ENCODE measurements around the gene CYFIP2. TPM values are rescaled to one million over a fixed set of nuclear protein-coding genes. Genes with fewer than 3 reads are reported as not detected.

The CYFIP2 gene
- total RNA-seq, 2 donors from 2014 or later, result 29.3 to 33.4 TPM

- DNase-seq, result no peak
- WGBS, 2 experiments (ENCODE audit: insufficient coverage in 1 of 2, insufficient read length in 1 of 2), result 84 to 90% methylated on average over 4 to 6 of the region's 6 CpGs
- no peaks in the 10 kb centered on the region for H3K36me3 ChIP-seq (ENCODE audit: control insufficient read depth, insufficient read depth, low read length)
- no peak overlapping the region for H3K27ac Mint-ChIP-seq
- no peak overlapping the region for H3K4me3 ChIP-seq (ENCODE audit: low read length)
- no peak overlapping the region for H3K4me3 Mint-ChIP-seq
- H3K27me3 Mint-ChIP-seq (ENCODE audit: insufficient read depth), result no peaks in the 10 kb centered on the region
- no peaks in the 10 kb centered on the region for H3K9me3 ChIP-seq (ENCODE audit: control insufficient read depth, low read length)
- H3K9ac ChIP-seq (ENCODE audit: extremely low read depth, low read length, poor library complexity, severe bottlenecking), result no peak overlapping the region
- H3K4me1 Mint-ChIP-seq, result no peaks in the 10 kb centered on the region
- H3K27ac ChIP-seq (ENCODE audit: low read depth, low read length), result no peak overlapping the region
- no peaks in the 10 kb centered on the region for H3K27me3 ChIP-seq (ENCODE audit: control insufficient read depth, insufficient read depth, low read length, poor library complexity, severe bottlenecking)
- H3K36me3 Mint-ChIP-seq (ENCODE audit: low read depth), result no peaks in the 10 kb centered on the region
- H3K4me1 ChIP-seq (ENCODE audit: control insufficient read depth, insufficient read depth, low read length), result no peaks in the 10 kb centered on the region
- H3K9me3 Mint-ChIP-seq, result no peaks in the 10 kb centered on the region
- TF ChIP-seq, protein P1, sequence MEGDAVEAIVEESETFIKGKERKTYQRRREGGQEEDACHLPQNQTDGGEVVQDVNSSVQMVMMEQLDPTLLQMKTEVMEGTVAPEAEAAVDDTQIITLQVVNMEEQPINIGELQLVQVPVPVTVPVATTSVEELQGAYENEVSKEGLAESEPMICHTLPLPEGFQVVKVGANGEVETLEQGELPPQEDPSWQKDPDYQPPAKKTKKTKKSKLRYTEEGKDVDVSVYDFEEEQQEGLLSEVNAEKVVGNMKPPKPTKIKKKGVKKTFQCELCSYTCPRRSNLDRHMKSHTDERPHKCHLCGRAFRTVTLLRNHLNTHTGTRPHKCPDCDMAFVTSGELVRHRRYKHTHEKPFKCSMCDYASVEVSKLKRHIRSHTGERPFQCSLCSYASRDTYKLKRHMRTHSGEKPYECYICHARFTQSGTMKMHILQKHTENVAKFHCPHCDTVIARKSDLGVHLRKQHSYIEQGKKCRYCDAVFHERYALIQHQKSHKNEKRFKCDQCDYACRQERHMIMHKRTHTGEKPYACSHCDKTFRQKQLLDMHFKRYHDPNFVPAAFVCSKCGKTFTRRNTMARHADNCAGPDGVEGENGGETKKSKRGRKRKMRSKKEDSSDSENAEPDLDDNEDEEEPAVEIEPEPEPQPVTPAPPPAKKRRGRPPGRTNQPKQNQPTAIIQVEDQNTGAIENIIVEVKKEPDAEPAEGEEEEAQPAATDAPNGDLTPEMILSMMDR (conservative IDR thresholded peaks at IDR 0.05), result no peak
Measured at GRCh38 chr5:157225469-157226422, 40.2 kb upstream of the CYFIP2 start.

DNA sequence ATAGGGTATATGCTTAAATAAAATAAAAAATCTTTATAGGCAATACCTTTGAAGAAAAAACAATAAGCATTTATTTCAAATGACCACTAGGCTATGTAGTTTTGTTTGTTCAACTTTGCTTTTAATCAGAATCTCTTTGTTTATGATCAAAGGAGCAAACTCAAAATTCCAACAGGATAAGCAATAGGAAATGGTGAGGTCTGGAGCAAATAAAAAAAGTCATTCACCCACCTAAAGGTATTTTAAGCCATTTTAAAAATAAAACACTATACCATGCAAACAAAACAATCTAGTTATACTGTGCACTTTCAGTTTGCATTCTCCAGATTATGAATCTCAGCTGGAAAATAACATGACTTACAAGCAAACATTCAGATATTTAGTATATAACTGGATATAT lies 35.3 kb upstream of the CYFIP2 start:
- DNase-seq, result no peak
- Mint-ChIP-seq H3K36me3 (ENCODE audit: low read depth) (no peaks in the 10 kb centered on the region), H3K9me3 (no peaks in the 10 kb centered on the region), H3K27me3 (ENCODE audit: insufficient read depth) (no peaks in the 10 kb centered on the region), H3K4me3 (no peak overlapping the region), H3K27ac (no peak overlapping the region), H3K4me1 (no peaks in the 10 kb centered on the region)
- H3K9me3 ChIP-seq (ENCODE audit: control insufficient read depth, low read length), result no peaks in the 10 kb centered on the region
- no peaks in the 10 kb centered on the region for H3K27me3 ChIP-seq (ENCODE audit: control insufficient read depth, insufficient read depth, low read length, poor library complexity, severe bottlenecking)
- no peak overlapping the region for H3K9ac ChIP-seq (ENCODE audit: extremely low read depth, low read length, poor library complexity, severe bottlenecking)
- no peak overlapping the region for H3K27ac ChIP-seq (ENCODE audit: low read depth, low read length)
- H3K4me3 ChIP-seq (ENCODE audit: low read length), result no peak overlapping the region
- TF ChIP-seq, protein P1 (conservative IDR thresholded peaks at IDR 0.05), result no peak
- no peaks in the 10 kb centered on the region for H3K4me1 ChIP-seq (ENCODE audit: control insufficient read depth, insufficient read depth, low read length)
- no peaks in the 10 kb centered on the region for H3K36me3 ChIP-seq (ENCODE audit: control insufficient read depth, insufficient read depth, low read length)

DNA sequence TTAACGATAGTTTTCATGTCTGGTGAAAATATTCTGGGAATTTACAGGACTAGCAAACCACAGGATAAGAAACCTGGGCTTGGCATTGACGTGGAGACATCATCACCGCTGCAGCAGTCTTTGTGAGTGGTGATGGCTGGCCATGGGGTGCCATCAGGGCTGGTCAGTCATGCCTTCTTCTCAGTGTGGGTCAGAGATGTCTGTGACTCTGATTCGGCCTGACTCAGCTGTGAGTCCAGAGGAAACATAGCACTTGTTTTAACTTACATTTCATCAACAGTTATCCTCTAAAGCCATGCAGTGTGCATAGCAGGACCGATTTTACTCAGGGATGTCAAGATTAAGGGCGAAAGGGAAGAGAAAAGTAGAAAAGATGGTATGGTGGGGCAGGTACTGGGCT lies 33.2 kb upstream of the CYFIP2 start:
- TF ChIP-seq, protein P1 (conservative IDR thresholded peaks at IDR 0.05), result no peak
- H3K9me3 ChIP-seq (ENCODE audit: control insufficient read depth, low read length), result no peaks in the 10 kb centered on the region
- no peaks in the 10 kb centered on the region for H3K27me3 ChIP-seq (ENCODE audit: control insufficient read depth, insufficient read depth, low read length, poor library complexity, severe bottlenecking)
- WGBS, 2 experiments (ENCODE audit: insufficient coverage in 1 of 2, insufficient read length in 1 of 2), result 90 to 91% methylated on average over 3 to 6 of the region's 6 CpGs
- no peaks in the 10 kb centered on the region for H3K4me1 Mint-ChIP-seq
- peaks cover 2% of the 10 kb centered on the region for H3K27me3 Mint-ChIP-seq (ENCODE audit: insufficient read depth)
- H3K36me3 ChIP-seq (ENCODE audit: control insufficient read depth, insufficient read depth, low read length), result no peaks in the 10 kb centered on the region
- H3K9ac ChIP-seq (ENCODE audit: extremely low read depth, low read length, poor library complexity, severe bottlenecking), result no peak overlapping the region
- H3K4me1 ChIP-seq (ENCODE audit: control insufficient read depth, insufficient read depth, low read length), result no peaks in the 10 kb centered on the region
- H3K4me3 Mint-ChIP-seq, result no peak overlapping the region
- no peak for DNase-seq
- no peaks in the 10 kb centered on the region for H3K9me3 Mint-ChIP-seq
- no peak overlapping the region for H3K27ac ChIP-seq (ENCODE audit: low read depth, low read length)
- H3K27ac Mint-ChIP-seq, result no peak overlapping the region
- no peak overlapping the region for H3K4me3 ChIP-seq (ENCODE audit: low read length)
- H3K36me3 Mint-ChIP-seq (ENCODE audit: low read depth), result no peaks in the 10 kb centered on the region
